Liver (tissue), 6 donors: ENCODE results near the gene MAPK7. TPM values are rescaled to one million over a fixed set of nuclear protein-coding genes. Genes with fewer than 3 reads are reported as not detected.

Experiments
- FOXA2 ChIP-seq: IDR thresholded peaks from 2 replicates; pipeline ENCODE4 v1.6.1; 2016; ENCODE audit warnings: antibody characterized with exemption
- HNF4A ChIP-seq, 2 donors: conservative IDR thresholded peaks; 2 replicates each; pipeline ENCODE4 v1.6.1; 2016; ENCODE audit warnings: antibody characterized with exemption in 2 of 2, mild to moderate bottlenecking in 2 of 2
- REST ChIP-seq: IDR thresholded peaks from 2 replicates; pipeline ENCODE4 v1.6.1; 2016; ENCODE audit warnings: antibody characterized with exemption, mild to moderate bottlenecking
- TAF1 ChIP-seq: conservative IDR thresholded peaks from 2 replicates; pipeline ENCODE4 v1.6.1; 2016; ENCODE audit warnings: antibody characterized with exemption, mild to moderate bottlenecking
- polyA plus RNA-seq, 2 donors: library from polyadenylated mRNA; stranded (reverse) in 1 of 2; unstranded in 1 of 2; fragments of 200-250 nt in 1 of 2; fragments of >200 nt in 1 of 2; fragmentation: Nextera tagmentation in 1 of 2; extraction: Ambion mirVana in 1 of 2; gene quantifications; one replicate each; pipeline versions ENCODE4 v1.2.1 to v1.2.3, GENCODE V29; 2013 to 2015
- small RNA-seq: library from RNA; depleted of rRNA; stranded (forward); fragments of <200 nt; gene quantifications from one replicate; pipeline ENCODE3, GENCODE V24; 2014
- total RNA-seq, 2 donors: library from RNA; depleted of rRNA; stranded (reverse); fragments of >200 nt; gene quantifications; one replicate each; pipeline ENCODE4 v1.2.3, GENCODE V29; 2014
- donor health status: healthy.
- donor health status: healthy.
- donor health status: healthy.

Gene MAPK7
- total and polyA plus RNA-seq, 4 donors: 3.4 to 8.8 (median 5.2) TPM

- TF ChIP-seq FOXA2 (no peak), TAF1 (no peak), REST (no peak), HNF4A (conservative IDR thresholded peaks at IDR 0.05) (no peak)
Observed at GRCh38 chr17:19431691-19432090, 53.4 kb downstream of the MAPK7 start (continued).

Small RNA genes within 50 kb of the gene (small RNA-seq; reads per million reads assigned to genes)
- 3.7 reads per million, percentile 91 among the genes with 10 or more reads in this experiment for gene MIR1180
- gene RF00537: not detected

Other genes starting within 250 kb of the MAPK7 start
- gene EPN2, start 141.1 kb upstream of the MAPK7 start, total RNA-seq: 10 to 100 TPM; 10.7 to 23.8 TPM
- gene EPN2, start 141.1 kb upstream of the MAPK7 start, polyA plus RNA-seq: 10 to 100 TPM in 1 of 2 donors, 1 to 10 TPM in 1; 5.6 to 13.8 TPM
- gene B9D1, start 15.8 kb upstream of the MAPK7 start, total RNA-seq: 10 to 100 TPM; 10.8 to 22.0 TPM
- gene B9D1, start 15.8 kb upstream of the MAPK7 start, polyA plus RNA-seq: 10 to 100 TPM in 1 of 2 donors, 1 to 10 TPM in 1; 8.4 to 10.8 TPM
- 1 to 10 TPM; 2.1 to 6.5 TPM for gene MFAP4, start 8.7 kb downstream of the MAPK7 start, total RNA-seq
- 10 to 100 TPM in 1 of 2 donors, 1 to 10 TPM in 1; 4.9 to 13.3 TPM for gene MFAP4, start 8.7 kb downstream of the MAPK7 start, polyA plus RNA-seq
- under 1 TPM; 0.23 to 0.42 TPM for gene RNF112, start 32.7 kb downstream of the MAPK7 start, total RNA-seq
- gene RNF112, start 32.7 kb downstream of the MAPK7 start, polyA plus RNA-seq: under 1 TPM; 0.04 to 0.17 TPM
- 10 to 100 TPM; 34.9 to 69.2 TPM for gene SLC47A1, start 155.4 kb downstream of the MAPK7 start, total RNA-seq
- 10 to 100 TPM; 34.8 to 39.5 TPM for gene SLC47A1, start 155.4 kb downstream of the MAPK7 start, polyA plus RNA-seq